ENCODE data around the gene INIP. TPM values are rescaled to one million over a fixed set of nuclear protein-coding genes. Genes with fewer than 3 reads are reported as not detected.
A peak's percentile ranks its signal among the peaks of the same experiment; 100 is the strongest.

The INIP gene, protein sequence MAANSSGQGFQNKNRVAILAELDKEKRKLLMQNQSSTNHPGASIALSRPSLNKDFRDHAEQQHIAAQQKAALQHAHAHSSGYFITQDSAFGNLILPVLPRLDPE
- total RNA-seq = 19.9 TPM

DNA sequence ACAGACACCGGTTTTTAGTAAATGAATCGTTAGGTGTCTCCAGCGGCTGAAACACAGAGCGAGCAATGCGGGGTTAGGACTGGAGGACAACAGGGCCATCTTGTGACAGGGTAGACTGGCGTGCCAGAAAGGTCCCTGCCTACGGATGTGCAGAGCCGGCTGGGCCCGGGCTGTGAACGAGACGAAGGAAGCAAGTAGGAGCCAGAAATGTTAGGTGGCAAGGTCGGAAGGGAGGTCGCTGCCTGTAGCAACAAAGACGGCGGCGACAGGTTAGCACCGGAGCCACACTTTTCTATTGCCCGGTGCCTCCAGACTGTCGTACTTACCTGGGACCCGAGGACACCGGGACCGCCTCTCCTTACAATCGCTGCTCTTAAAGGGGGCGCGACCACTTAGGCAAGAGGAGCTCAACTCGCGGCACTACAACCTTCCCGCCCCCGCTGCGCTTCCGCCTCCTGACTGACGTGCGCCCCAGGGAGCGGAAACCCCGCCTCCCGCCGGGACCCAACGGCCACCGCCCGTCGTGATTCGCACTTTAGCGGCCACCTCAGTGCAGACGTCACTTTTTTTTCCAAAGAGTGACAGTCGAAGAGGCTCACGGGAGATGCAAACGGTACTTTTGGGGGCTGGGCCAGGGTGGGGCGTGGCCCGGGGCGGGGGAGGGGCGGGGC, at the start of gene INIP:
Gene INIP, minus strand, starts transcription at position 457 of the 671 bp plus-strand sequence. CDS start 1,632 bp downstream, outside the sequence.
- intact Hi-C loops (cut with DNase I) = no loop called here
- peak within 1 kb of the TSS; percentile 91 for H3K27ac ChIP-seq

DNA sequence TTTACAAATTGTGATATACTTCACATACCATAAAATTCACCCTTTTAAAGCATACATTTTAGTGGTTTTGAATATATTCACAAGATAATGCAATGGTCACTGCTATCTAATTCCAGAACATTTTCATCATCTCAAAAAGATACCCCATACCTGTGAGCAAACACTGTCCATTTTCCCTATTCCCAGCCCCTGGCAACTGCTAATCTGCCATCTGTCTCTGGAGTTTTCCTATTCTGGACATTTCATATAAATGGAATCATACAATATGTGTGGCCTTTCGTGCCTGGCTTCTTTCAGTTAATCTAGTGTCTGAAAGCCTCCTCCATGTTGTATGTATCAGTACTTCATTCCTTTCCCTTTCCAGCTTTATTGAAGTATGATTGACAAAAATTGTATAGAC, 47.4 kb upstream of the INIP start:
- DNase-seq (ENCODE audit: extremely low spot score in 2 of 2) = no peak
- Histone ChIP-seq H3K4me3 (no peak overlapping the region), H3K27ac (no peak overlapping the region), H3K36me3 (no peaks in the 10 kb centered on the region), H3K27me3 (no peaks in the 10 kb centered on the region), H3K9me3 (no peaks in the 10 kb centered on the region), H3K4me1 (peaks cover 12% of the 10 kb centered on the region)
- intact Hi-C loops (cut with DNase I) = no loop called here
- TF ChIP-seq POLR2AphosphoS5 (IDR thresholded peaks at IDR 0.05; ENCODE audit: insufficient read depth in 1 of 2, low read depth in 1 of 2) = no peak
- TF ChIP-seq, protein P1, sequence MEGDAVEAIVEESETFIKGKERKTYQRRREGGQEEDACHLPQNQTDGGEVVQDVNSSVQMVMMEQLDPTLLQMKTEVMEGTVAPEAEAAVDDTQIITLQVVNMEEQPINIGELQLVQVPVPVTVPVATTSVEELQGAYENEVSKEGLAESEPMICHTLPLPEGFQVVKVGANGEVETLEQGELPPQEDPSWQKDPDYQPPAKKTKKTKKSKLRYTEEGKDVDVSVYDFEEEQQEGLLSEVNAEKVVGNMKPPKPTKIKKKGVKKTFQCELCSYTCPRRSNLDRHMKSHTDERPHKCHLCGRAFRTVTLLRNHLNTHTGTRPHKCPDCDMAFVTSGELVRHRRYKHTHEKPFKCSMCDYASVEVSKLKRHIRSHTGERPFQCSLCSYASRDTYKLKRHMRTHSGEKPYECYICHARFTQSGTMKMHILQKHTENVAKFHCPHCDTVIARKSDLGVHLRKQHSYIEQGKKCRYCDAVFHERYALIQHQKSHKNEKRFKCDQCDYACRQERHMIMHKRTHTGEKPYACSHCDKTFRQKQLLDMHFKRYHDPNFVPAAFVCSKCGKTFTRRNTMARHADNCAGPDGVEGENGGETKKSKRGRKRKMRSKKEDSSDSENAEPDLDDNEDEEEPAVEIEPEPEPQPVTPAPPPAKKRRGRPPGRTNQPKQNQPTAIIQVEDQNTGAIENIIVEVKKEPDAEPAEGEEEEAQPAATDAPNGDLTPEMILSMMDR (IDR thresholded peaks at IDR 0.05) = no peak
- TF ChIP-seq POLR2A (IDR thresholded peaks at IDR 0.05) = no peak

More for the DNA sequence above, at the start of gene INIP:
- no peaks in the 10 kb centered on the region for H3K9me3 ChIP-seq
- DNase-seq (ENCODE audit: extremely low spot score in 2 of 2) = peak in 1 of 2 donors; percentile 96
- TF ChIP-seq, protein P1 (IDR thresholded peaks at IDR 0.05) = no peak
- TF ChIP-seq POLR2A (IDR thresholded peaks at IDR 0.05) = peak in 1 of 2 donors; percentile 65
- peak; percentile 85 to 91 for TF ChIP-seq POLR2AphosphoS5 (IDR thresholded peaks at IDR 0.05; ENCODE audit: insufficient read depth in 1 of 2, low read depth in 1 of 2)
- H3K4me1 ChIP-seq = peaks cover 22% of the 10 kb centered on the region
- peaks cover 0 to 4% of the 10 kb centered on the region in 2 donors for H3K36me3 ChIP-seq
- peak within 1 kb of the TSS; percentile 72 to 88 for H3K4me3 ChIP-seq
- H3K27me3 ChIP-seq = no peaks in the 10 kb centered on the region

DNA sequence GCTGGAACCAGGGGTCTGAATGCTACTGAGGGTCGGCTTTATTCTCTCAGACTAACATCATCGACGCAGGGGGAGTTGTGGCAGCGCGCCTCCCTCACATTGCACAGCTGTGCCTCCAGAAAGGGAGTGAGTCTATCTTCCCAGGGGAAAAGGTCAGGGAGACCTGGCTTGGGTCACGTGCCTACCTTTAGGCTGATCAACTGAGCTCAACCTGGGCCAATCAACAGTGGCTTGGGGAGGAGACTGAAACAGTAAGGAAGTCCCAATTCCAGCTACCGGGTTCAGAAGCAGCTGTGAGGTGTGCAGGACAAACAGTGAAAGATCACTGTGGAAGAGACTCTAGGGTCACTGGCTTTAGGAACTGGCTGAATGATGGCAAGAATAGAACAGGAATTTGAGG, 46.9 kb upstream of the INIP start:
- no peak for DNase-seq (ENCODE audit: extremely low spot score in 2 of 2)
- no peak for TF ChIP-seq POLR2A (IDR thresholded peaks at IDR 0.05)
- TF ChIP-seq, protein P1 (IDR thresholded peaks at IDR 0.05) = no peak
- peaks cover 12% of the 10 kb centered on the region for H3K4me1 ChIP-seq
- no peaks in the 10 kb centered on the region for H3K36me3 ChIP-seq
- H3K27me3 ChIP-seq = no peaks in the 10 kb centered on the region
- H3K9me3 ChIP-seq = no peaks in the 10 kb centered on the region
- H3K27ac ChIP-seq = no peak overlapping the region
- no peak overlapping the region for H3K4me3 ChIP-seq
- intact Hi-C loops (cut with DNase I) = no loop called here

DNA sequence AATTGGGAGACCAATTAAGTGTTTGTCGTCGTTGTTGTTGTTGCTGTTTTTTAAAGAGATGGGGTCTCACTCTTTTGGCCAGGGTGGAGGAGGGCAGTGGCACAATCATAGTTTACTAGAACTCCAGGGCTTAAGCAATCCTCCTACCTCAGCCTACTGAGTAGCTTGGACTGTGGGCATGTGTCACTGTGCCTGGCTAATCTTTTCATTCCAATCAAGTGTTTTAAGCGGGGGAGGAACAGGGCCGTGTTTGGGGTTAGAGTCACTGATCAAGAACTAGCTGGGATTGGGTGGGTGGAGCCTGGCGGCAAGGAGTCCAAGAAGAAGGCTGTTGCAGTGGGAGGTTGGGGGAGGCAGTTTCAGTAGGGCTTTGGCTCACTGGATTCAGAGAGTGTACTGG, 46.4 kb upstream of the INIP start:
- no peak for DNase-seq (ENCODE audit: extremely low spot score in 2 of 2)
- TF ChIP-seq POLR2AphosphoS5 (IDR thresholded peaks at IDR 0.05; ENCODE audit: insufficient read depth in 1 of 2, low read depth in 1 of 2) (no peak), POLR2A (IDR thresholded peaks at IDR 0.05) (no peak)
- TF ChIP-seq, protein P1 (IDR thresholded peaks at IDR 0.05) = no peak
- Histone ChIP-seq H3K27ac (no peak overlapping the region), H3K4me3 (no peak overlapping the region), H3K4me1 (peaks cover 12% of the 10 kb centered on the region), H3K27me3 (no peaks in the 10 kb centered on the region), H3K36me3 (no peaks in the 10 kb centered on the region), H3K9me3 (no peaks in the 10 kb centered on the region)
- intact Hi-C loops (cut with DNase I) = no loop called here

Data from vagina (tissue), 2 donors.